GM21619 (cell line): ENCODE results near the gene EID3.
"Not testable (repeated sequence)": the region's sequence is repeated elsewhere in the genome, so short reads cannot be mapped to it uniquely, and the experiment has no call there.

Source experiments
- ATAC-seq: cut with Tn5 transposase; IDR thresholded peaks from one replicate; pipeline ENCODE4 v1.9.1; 2021; ENCODE audit not compliant: unreplicated experiment

Gene EID3

GRCh38 chr12:104288635-104289274 is 14.8 kb upstream of the EID3 start:
- peak; percentile 43 for ATAC-seq

- ATAC-seq = no peak
Observed at GRCh38 chr12:104290320-104290719, 13.2 kb upstream of the EID3 start.

GRCh38 chr12:104290855-104291254 is 12.7 kb upstream of the EID3 start:
- no peak for ATAC-seq

GRCh38 chr12:104291867-104292524 is 11.5 kb upstream of the EID3 start:
- no peak for ATAC-seq

GRCh38 chr12:104292872-104293794 is 10.4 kb upstream of the EID3 start:
- no peak for ATAC-seq

GRCh38 chr12:104294158-104294859 is 9.2 kb upstream of the EID3 start:
- ATAC-seq = not testable (repeated sequence)

- no peak for ATAC-seq
Observed at GRCh38 chr12:104294927-104295668, 8.4 kb upstream of the EID3 start.

GRCh38 chr12:104295954-104296353 is 7.6 kb upstream of the EID3 start:
- ATAC-seq = no peak

- ATAC-seq = no peak
Observed at GRCh38 chr12:104296718-104297117, 6.8 kb upstream of the EID3 start.

- ATAC-seq = no peak
Observed at GRCh38 chr12:104297477-104298113, 5.9 kb upstream of the EID3 start.

GRCh38 chr12:104299842-104300481 is 3.6 kb upstream of the EID3 start:
- no peak for ATAC-seq

GRCh38 chr12:104304261-104305009 is 896 bp downstream of the EID3 start:
- no peak for ATAC-seq

- no peak for ATAC-seq
Observed at GRCh38 chr12:104305349-104305748, 1.8 kb downstream of the EID3 start.

GRCh38 chr12:104306376-104306775 is 2.8 kb downstream of the EID3 start:
- ATAC-seq = no peak

GRCh38 chr12:104306943-104307654 is 3.6 kb downstream of the EID3 start:
- ATAC-seq = no peak

- no peak for ATAC-seq
Observed at GRCh38 chr12:104307655-104308000, 4.1 kb downstream of the EID3 start.

GRCh38 chr12:104309446-104309993 is 6.0 kb downstream of the EID3 start:
- no peak for ATAC-seq
